GM19328 (cell line): ENCODE measurements around the gene MB21D2.

Experiments
- ATAC-seq: cut with Tn5 transposase; IDR thresholded peaks from one replicate; pipeline ENCODE4 v1.9.1; 2021; ENCODE audit warnings: mild to moderate bottlenecking, moderate library complexity; ENCODE audit not compliant: unreplicated experiment

The MB21D2 gene

DNA sequence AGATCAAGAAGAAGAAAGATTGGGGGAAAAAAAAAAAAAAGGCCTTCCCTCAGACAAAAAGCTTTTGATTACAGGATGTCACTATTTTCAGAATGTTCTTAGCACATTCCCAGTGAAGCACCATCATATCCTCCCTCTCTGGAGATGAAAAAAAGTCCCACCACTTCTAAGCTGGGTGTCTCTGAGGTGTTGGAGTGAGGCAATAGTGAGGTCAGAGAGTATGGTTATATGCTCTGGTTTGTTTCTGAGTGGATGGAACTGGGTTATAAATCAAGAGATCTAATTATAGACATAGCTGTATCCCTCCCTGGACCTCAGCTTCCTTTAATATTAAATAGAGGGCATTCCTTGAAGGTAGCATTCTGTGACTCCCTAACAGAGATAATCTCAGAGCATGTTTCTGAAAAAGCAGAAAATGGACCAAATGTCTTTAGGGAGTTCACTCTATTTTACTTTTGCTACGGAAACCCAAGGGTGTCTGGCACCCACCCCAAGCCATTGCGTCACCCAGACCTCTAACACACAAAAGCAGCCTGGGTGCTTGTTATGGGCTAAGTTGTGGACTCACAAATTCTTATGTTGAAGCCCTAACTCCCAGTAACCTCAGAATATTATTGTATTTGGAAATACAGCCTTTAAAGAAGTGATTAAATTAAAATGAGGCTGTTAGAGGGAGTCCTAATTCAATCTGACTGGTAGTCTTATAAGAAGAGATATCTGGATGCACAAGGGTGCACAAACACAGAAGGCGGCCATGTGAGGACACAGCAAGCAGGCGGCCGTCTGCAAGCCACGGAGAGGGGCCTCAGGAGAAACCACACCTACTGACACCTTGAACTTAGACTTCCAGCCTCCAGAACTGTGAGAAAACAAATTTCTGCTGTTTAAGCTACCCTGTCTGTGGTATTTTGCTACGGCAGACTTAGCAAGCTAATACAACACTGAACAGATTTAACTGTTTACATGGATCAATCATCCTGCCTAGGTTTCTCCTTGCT is 81.5 kb downstream of the MB21D2 start:
- ATAC-seq: no peak

DNA sequence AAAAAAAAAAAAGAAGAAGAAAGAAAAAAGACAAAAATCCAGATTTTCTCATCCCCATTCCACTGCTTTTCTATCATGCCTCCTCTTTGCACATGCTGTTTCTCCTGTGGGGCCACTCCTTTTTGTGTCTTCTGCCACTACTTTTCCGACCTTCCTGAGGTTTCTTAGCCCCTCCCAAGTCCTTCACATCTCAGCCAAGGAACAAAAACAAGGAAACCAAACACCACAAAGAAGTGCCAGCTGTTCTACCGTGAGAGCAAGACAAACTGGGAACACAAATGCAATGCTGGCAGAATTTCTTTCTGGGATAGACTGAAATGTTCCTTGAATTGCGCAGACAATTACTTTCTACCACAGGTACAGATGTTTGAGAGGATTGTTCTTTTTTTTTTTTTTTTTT is 83.2 kb downstream of the MB21D2 start:
- ATAC-seq: no peak

DNA sequence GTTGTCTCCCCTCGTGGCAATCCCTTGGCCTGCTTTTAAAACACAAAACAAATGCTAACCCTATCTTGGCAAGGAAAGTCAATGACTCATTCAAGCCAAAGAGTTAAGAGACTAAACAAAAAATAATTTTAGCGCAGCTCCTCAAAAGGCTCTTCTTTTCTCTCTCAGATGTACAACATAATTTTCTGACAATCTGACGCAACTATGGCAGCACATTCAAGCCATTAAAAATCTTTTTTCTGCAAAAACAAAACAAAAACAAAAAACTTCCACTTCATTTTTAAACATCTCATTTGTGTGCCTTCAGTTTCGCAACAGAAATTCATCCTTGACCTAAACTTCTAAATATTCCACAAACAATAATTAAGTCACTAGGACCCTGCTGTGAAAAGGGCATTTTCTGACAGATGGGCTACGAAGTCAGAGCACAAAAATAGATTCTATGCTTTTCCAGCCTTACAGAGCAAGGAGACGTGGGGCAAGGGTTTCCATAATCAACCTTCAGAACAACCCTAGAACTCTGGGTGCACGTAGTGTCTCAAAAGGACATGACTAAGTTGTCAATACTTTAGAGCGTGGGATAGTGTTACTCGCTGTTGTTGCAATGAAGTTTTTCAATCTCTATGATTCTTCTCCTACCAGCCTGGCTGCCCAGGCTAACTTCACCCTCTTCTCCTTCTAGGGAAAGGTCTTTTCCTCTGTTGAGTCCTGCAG is 84.3 kb downstream of the MB21D2 start:
- no peak for ATAC-seq

DNA sequence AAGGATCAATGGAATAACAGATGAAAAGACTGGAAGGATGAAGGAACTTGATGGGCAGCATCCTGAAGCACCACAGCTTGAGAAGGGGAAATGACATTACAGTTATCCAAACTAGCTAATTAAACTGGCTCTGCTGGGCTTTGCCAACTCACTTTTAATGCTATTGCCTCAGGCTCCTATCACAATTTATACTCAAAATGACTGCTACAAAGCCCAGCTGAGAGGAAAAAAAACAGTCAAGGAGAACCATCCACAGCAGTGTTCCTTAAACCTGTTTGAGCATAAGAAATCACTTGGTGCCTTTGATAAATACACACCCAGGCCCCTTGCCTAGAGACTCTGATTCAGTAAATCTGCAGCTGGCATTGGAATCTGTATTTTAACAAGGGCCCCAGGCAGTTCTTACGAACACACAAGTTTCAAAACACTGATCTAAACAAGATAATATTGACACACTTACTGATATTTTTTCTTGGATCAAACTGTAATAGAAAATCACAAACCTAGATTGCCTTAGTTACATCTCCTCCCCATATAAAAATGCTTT is 85.8 kb downstream of the MB21D2 start:
- ATAC-seq: no peak

DNA sequence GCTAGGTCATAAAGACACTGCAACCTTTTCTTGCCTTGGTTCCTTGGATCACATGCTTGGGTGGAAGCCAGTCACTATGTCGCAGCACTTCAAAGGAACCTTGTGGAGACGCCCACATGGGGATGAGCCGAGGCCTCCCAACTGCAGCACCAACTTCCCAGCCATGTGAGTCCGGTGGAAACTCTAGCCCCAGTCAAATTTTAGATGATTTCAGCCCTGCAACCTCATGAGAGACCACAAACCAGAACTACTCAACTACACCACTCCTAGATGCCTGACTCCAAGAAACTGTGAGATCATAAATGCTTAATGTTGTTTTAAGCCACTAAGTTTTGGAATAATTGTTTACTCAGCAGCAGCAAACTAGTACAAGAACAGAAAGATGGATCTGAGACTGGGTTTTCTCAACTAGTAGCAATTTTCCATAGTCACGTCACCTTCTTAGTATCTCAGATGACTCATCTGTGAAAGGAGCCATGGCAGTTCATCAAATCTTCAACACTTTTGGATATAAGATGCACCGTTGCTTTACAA is 86.5 kb downstream of the MB21D2 start:
- peak; percentile 64 for ATAC-seq

DNA sequence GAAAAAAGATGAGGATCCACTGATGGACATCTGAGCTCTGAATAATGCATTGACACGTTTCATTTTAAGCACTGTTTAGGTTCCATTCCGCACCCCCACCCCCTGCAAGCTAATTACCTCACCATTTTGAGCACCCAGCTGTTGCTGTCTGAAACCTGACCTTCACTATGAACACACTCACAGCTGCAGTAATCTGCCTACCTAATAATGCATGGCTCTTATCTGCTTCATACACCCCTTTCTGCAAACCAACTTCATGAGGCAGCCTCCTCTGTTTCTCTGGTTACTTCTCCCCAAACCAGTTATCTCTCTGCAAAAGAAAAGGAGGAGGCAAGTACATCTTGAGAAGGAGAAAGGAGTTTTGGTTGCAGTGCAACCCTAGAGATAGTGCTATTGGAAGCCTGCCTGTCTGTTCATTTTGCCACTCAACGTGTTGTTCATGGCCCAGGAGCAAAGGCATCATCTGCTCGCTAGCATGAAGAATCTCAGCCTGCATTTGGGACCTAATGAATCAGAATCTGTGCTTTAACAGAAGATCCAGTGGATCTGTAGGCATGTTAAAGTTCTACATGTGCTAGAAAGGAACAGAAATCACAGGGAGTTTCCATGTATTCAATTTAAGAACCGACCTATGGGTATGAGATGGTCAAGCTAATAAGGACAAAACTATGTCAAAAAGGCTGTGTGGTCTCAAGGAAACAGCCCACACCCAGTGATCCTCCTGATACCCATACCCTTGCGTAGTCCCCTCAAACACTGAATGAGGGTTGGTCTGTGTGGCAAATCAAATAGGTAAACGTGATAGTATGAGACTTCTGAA is 87.2 kb downstream of the MB21D2 start:
- ATAC-seq: peak; percentile 51

DNA sequence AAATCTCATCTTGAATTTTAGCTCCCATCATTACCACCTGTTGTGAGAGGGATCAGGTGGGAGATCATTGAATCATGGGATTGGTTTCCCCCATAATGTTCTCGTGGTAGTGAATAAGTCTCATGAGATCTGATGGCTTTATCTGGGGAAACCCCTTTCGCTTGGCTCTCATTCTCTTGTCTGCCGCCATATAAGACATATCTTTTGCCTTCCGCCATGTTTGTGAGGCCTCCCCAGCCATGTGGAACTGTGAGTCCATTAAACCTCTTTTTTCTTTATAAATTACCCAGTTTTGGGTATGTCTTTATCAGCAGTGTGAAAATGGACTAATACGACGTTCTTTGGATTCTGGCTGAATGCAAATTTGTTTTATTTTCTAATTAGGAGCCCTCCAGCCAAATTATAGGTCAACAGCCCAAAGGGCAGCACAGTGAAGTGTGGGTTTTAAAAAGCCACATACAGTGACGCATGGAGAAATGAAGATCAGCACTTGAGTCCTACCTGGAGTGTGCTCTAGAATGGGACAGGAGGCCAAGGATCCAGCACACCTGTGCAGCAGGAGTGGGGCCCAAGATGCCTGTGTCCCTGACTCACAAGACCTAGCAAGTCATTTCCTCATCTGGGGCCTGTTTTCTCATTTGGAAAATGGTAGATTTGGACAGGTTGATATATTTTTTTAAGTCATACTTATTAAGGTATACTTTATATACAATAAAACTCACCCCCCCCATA is 89.6 kb downstream of the MB21D2 start:
- ATAC-seq: no peak

DNA sequence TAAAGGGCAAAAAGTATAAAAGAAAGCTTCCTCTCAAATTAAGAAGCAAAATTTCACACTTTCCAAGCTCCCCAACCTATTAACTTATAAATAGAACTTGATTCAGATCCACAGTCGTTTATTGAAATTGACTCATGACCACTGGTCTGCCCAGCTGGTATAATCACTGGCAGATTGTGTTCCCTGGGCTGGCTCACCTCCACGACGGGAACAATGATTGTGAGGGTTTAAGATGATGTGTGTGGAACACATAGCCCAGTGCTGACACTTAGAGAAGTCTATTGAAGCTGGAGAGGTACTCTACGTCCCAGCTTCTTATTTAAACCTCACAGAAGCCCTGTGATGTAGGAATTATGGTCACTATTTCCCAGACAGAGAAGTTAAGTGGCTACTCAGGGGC is 90.4 kb downstream of the MB21D2 start:
- ATAC-seq: no peak

DNA sequence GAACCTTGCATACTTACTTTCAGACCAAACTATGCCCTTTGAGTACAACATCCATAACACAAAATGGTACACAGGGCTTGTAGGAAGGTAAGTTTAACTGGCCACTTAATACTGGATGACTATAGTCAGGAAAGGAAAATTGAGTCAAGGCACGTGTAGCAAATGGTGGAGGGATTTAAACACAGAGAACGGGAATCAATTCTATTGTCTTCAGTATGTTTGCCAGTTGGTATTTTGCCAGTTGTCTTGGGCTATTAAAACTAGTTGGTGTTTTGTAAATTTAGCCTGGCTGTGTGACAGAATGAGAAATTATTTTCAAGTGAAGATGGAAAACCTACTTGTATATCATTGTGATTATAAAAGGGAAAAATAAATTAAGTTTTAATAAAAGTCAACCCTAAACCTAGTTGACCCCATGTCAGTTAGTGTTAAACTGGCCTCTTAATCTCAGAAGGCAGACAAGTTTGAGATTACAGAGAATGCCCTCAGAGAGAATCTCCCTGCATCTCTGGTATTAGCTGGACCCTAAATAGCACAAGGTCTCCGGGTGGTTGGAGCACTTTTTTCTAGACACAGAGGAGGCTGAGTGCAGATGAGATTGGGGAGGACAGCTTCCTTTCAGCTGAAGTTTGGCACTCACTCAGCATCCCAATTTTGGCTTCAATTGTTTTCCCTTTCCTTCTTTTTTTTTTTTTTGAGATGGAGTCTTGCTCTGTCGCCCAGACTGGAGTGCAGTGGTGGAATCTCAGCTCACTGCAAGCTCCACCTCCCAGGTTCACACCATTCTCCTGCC is 91.2 kb downstream of the MB21D2 start:
- no peak for ATAC-seq

DNA sequence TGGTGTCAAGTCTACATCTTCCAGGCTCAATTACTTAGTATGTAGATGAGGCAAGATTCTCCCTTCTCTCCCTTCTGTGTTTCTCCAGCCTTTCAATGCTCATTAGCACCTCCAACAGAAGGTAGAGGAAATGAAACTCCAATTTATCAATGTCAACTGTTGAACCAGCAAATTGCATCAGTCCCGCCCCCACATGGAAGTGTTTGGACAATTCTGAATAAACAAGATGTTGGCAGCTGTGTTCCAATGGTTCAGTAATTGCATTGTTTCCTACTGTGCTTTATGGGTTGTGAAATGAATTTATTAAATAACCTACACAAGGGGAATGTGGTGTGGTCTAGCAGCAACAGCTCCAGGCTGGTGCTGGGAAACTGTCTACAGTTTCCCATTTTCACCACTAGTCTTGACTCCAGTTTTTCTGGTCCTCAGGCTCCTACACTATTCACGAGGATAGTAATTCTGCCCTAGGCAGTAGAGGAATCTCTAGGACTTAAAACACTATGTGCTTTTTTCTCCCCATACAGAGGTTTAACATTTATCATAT is 91.9 kb downstream of the MB21D2 start:
- ATAC-seq: no peak

DNA sequence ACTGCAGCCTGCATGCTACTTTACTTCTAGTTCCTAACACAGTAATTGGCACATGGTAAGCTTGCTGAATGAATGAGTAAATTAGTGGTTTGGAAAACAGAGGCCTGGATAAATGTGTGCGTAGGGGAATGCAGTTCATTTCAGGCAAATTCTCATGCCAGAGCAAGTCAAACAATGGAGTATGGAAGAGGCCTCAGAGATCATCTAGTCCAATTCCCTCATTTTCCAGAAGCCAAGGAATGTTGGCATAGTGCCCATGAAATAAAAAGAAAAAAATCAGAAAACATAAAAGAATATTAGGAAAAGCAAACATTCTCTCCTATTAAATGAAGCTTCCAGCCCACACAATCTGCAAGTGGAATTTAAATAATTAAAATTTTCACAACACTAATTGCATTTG is 92.4 kb downstream of the MB21D2 start:
- ATAC-seq: no peak

DNA sequence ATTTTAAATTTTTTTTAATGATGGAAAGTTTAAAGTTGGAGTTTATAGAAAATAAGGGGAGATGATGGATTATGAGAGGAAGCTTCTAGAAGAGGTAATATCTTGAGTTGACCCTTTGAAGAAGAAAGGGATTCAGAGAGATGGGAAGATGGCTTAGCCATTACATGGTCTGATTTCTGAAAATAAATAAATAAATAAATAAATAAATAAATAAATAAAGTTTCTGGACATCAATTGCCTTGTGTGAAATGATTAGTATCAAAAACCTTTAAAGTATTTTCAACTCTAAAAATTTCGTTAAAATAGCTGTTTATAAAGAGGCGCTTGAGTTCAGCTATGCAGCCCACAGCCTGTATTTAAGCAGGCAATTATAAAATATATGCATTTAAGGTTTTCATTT is 93.3 kb downstream of the MB21D2 start:
- ATAC-seq: no peak

DNA sequence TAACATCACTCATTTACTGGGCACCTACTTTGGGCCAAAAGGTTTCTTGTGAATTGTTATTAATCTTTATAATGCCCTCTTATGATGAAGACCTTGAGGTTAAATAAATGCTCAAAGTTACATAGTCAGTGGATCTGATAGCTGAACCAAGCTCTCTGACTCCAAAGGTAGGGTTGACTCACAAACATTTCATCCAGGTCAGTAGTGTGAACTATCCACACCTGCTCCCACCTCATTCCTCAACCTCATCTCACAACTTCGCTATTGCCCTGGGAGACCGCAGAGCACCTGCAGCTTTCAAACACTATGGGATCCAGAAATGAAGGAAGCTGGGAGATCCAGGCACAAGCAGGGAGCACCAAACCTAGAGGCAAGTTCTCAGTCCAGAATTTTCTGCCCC is 96.5 kb downstream of the MB21D2 start:
- no peak for ATAC-seq

DNA sequence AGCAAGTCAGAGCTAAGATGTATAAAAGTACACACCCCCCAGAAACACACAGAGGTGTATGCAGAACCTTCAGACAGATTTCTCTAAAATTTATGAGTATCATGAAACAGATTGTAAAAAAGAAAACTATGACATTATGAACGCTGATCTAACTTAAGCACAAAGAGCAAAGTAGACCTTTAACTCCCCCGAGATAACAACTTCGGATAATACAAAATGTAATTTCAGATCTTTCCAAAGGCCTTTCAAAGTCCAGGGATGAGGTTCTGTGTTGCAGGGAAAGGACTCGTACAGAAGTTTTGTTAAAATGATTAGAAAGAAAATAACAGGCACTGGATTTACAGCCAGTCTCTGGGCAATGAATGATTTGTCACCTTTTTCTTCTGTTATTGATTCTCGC is 97.5 kb downstream of the MB21D2 start:
- ATAC-seq: no peak

DNA sequence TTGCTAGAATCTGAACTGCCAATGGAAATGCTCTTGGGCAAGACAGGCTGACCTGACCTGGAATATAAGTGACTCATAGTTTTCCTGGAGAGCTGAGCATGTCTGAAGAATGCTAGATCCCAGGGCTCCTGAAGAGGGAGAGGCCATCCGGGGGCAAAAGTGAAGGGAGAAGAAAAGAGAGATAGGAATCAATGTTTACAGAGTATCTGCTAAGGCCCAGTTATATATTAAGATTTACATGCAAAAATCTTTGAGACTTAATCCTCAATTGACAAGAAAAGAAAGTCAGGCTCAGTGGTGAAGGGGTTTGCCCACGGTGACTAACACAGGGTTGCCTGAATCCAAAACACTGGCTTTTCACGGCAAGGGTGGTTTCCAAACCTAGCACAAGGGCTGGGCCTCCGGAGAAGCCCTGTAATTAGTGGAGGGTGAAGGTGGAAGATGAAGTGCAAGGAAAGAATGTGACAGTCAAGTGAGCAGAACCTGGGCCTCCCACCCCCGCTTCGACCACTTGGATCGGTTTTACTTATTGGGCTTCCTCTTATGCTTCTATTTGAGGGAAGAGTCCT is 98.6 kb downstream of the MB21D2 start:
- no peak for ATAC-seq

DNA sequence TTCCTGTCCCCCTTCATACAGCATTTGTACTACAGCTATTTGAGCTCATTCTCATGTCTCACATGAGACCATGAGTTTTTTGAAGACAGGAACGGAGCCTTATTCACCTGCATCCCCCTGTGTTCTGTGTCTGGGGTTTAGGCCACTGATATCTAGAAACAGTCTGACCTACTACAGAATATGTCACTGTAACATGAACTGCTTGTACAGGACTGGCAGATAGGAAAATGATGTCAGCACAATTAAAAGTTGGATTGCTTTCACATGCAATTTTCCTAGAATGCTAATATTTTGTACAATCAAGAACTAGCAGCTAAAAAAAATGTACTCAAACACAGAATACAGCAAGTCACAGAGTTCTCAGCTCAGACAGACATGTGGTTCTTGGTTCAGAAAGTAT is 99.5 kb downstream of the MB21D2 start:
- ATAC-seq: no peak

DNA sequence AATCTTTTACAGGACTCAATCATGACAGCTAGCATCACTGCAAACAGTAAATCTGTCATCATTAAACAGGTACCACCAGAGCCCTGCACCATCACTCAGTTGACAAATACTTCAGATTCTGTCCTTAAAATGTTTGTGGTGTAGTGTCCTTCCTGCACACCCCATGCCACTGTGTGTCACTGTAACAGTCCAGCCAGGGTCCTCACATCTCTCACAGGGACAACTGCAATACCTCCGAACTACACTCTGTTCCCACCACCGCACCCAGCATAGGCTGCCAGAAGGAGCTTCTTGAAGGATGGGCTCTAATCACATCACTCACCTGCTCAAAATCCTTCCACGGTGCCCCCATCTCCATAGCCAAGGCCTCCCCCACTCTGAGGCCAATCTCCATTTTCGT is 100.2 kb downstream of the MB21D2 start:
- ATAC-seq: no peak

DNA sequence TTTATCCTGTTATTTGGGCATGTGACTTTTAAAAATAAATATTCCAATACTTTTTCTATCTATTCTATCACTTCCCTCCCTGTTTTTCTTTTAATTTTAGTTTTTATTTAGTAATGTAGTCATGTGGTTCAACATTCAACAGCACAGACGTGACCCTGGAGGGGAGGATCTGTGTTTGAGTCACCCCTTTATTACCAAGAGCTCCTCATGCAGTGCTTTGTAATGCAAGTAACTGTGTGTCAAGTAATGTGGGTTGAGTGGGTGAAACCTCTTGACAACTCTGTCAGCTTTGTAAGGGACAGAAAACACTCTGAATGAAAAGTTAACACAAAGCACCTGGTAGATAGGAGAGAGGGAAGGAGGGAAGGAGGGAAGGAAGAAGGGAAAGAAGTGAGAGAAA is 100.6 kb downstream of the MB21D2 start:
- ATAC-seq: no peak

DNA sequence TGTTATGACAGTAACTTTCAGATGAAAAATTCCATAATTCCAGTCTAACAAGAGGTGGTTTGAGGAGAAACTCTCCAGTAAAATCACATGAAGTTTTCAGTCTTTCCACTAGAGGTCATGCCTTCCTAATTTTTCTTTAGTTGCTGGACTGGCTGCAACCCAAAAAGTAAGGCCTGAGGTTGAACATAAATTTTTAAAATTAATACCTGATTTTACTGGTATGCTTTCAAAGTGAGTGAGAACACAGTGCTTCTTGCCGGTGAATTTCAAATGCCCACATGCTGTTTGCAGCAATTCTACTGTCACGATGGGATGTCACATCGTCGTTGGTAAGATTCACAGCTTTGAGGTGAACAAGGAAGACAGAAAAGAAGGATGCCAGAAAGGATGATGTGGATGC is 101.3 kb downstream of the MB21D2 start:
- no peak for ATAC-seq
